ENCODE data around the gene TMEM232.
"Not testable (repeated sequence)": the region's sequence is repeated elsewhere in the genome, so short reads cannot be mapped to it uniquely, and the experiment has no call there.

TMEM232 gene

DNA sequence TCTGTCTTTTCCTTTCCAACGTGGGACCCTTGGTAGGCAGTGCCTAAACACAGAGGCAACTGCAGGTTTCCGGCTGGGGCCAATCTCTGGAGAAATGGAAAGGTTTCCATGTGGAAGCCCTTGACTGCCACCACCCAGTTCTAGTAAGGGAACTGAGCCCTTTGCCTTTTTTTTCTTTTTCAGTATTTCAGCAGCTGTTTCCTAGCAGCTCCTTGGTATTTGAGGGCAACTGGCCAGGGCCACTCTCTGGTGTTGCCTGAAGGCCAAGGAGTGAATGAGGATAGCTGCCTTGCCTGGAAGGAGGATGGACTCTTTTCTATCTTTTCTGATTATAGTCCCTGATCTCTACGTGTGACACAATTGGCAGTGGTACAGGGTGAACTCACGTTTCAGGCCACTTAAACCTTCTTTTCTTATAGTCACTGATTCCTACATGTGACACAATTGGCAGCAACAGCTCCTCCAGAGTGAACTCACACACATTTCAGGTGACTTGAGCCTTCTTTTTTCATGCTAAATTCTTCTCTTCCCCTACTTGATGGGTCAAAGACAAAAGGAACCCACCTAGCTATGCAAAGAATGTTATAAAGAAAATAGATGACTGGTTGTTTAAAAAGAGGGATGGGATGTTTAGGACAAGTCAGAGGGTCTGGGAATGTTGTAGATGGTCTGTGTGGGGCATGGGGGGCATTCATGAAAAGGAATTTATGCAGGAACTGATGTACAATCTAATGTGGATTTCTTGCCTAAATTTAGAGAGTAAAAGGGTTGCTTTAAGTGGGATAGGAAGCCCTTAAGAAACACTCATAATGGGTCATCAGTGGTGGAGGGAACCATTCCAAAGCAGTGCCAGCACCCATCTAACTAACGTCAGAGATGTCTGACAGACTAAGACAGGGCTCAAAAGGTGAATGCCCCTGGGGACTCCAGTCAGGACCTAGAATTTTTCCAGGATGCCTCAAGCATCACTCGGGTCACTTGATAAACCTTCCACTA, 190.1 kb downstream of the TMEM232 start:
- H3K27ac ChIP-seq, result no peak overlapping the region
- TF ChIP-seq, protein P1, sequence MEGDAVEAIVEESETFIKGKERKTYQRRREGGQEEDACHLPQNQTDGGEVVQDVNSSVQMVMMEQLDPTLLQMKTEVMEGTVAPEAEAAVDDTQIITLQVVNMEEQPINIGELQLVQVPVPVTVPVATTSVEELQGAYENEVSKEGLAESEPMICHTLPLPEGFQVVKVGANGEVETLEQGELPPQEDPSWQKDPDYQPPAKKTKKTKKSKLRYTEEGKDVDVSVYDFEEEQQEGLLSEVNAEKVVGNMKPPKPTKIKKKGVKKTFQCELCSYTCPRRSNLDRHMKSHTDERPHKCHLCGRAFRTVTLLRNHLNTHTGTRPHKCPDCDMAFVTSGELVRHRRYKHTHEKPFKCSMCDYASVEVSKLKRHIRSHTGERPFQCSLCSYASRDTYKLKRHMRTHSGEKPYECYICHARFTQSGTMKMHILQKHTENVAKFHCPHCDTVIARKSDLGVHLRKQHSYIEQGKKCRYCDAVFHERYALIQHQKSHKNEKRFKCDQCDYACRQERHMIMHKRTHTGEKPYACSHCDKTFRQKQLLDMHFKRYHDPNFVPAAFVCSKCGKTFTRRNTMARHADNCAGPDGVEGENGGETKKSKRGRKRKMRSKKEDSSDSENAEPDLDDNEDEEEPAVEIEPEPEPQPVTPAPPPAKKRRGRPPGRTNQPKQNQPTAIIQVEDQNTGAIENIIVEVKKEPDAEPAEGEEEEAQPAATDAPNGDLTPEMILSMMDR (conservative IDR thresholded peaks at IDR 0.05), result no peak
- TF ChIP-seq ZFX (IDR thresholded peaks at IDR 0.05), result no peak

DNA sequence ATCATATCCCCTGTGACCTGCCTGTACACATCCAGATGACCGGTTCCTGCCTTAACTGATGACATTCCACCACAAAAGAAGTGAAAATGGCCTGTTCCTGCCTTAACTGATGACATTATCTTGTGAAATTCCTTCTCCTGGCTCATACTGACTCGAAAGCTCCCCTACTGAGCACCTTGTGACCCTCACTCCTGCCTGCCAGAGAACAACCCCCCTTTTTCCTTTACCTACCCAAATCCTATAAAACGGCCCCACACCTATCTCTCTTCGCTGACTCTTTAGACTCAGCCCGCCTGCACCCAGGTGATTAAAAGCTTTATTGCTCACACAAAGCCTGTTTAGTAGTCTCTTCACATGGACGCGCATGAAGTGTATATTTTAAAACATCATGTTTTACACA, 191.3 kb downstream of the TMEM232 start:
- not testable (repeated sequence) for H3K27ac ChIP-seq

DNA sequence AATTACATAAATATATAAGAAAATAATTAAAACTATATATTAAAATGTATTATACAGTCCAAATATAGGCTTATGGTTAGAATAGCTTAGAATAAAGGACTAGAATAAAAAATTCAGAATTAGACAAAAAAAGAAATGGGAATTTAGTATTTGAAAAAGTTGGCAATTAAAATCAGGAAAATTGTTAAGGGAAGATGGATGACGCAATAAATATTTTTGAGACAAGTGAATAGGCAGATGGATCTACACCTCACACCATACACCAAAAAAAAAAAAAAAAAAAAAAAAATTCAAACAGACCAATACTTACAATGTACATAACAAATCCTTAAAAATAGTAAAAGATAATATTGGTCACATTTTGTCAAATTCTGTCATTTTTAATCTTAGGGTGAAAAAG, 200.7 kb downstream of the TMEM232 start:
- TF ChIP-seq, protein P1 (conservative IDR thresholded peaks at IDR 0.05), result no peak
- TF ChIP-seq ZFX (IDR thresholded peaks at IDR 0.05), result no peak
- H3K27ac ChIP-seq, result no peak overlapping the region

DNA sequence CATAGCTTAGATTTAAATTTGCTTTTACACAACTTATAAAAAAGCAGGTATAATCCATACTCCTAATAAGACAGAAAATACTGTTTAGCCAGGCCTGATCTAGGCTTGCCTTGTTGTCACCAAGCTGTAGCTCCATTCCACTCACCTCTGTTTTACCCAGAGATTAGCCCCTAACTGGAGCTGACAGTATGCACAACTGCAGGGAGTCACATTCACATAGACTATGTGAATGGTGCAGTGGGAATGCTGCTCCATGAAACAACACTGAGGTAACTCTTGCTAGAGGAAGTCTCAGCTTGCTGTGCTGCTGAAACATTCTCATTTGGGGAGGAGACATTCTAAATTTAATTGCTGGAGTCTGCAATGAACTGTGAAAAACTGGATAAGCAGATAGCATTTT, 209.1 kb downstream of the TMEM232 start:
- TF ChIP-seq, protein P1 (conservative IDR thresholded peaks at IDR 0.05), result no peak
- no peak for TF ChIP-seq ZFX (IDR thresholded peaks at IDR 0.05)
- no peak overlapping the region for H3K27ac ChIP-seq

DNA sequence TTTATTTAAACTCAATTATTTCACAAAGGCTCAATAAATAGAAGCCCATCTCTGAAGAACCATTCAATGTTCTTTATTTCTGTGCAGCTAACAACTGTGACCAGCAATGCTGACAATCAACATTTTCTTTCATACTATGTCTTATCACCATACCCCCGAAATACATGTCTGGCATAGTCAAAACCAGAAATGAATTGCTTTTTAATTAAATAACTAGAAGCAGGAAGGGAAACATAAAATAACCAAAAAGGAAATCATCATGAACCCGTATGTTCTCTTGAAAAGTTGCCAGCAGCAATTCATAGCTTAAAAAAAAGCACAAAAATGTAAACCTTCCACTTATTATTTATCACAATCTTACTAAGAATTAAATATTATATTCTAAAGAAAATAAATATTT, 212.4 kb downstream of the TMEM232 start:
- H3K27ac ChIP-seq, result no peak overlapping the region
- TF ChIP-seq, protein P1 (conservative IDR thresholded peaks at IDR 0.05), result no peak
- TF ChIP-seq ZFX (IDR thresholded peaks at IDR 0.05), result no peak

DNA sequence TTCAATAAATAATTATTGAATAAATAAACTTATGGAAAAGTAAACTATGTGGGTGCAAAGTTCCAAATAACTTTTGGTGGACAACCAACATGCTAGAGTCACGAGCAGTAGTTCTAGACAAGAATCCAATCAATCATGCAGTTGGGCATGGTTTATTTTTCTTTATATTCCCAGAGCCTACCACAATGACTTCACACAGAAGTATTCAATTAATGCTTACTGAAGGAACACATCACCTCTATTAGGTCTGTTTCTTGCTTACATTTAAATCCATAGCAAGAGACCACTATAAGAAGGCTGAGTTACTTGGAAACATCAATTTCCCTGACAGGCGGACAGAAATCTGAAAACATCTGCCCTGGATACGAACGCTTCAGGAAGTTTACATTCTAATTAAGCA, 214.2 kb downstream of the TMEM232 start:
- TF ChIP-seq ZFX (IDR thresholded peaks at IDR 0.05), result no peak
- TF ChIP-seq, protein P1 (conservative IDR thresholded peaks at IDR 0.05), result no peak
- no peak overlapping the region for H3K27ac ChIP-seq

DNA sequence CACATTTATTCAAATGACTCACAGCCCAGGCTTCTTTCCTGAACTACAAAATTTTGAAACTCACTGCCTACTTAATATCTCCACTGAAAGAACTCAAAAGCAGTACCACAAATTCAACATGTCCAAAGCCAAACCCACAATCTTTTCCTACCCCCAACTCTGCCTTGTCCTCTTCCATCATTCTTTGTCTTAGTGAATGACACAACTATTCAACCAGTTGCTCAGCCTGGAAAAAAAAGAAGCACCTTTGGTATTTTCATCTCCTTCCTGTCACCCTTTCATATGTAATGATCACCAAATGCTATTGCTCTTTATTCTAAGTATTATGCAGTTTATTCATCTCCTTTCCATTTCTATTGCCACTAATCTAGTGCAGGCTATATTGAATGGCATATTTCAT, 216.3 kb downstream of the TMEM232 start:
- TF ChIP-seq, protein P1 (conservative IDR thresholded peaks at IDR 0.05), result no peak
- TF ChIP-seq ZFX (IDR thresholded peaks at IDR 0.05), result no peak
- H3K27ac ChIP-seq, result no peak overlapping the region

DNA sequence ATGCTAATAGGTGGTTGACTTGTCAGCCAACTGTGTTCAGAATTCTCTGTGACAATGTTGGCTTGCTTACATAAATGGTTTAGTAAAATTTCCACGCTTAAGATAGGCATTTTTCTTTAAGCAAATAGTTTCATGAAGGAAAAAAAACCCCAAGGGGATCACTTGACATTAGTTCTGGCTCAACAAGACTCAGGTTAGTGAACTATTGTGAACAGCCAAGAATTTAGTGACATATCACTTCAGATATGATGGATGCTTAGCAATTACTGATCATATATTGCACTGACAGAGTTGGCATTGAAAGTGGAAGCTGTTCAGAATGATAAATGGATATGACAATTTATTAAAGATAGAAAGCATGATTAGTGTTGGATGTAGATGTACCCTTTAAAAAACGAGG, 218.5 kb downstream of the TMEM232 start:
- TF ChIP-seq ZFX (IDR thresholded peaks at IDR 0.05), result no peak
- TF ChIP-seq, protein P1 (conservative IDR thresholded peaks at IDR 0.05), result no peak
- no peak overlapping the region for H3K27ac ChIP-seq
